ENCODE measurements around the gene TRIM41.
"Not testable (repeated sequence)": the region's sequence is repeated elsewhere in the genome, so short reads cannot be mapped to it uniquely, and the experiment has no call there.

The TRIM41 gene

DNA sequence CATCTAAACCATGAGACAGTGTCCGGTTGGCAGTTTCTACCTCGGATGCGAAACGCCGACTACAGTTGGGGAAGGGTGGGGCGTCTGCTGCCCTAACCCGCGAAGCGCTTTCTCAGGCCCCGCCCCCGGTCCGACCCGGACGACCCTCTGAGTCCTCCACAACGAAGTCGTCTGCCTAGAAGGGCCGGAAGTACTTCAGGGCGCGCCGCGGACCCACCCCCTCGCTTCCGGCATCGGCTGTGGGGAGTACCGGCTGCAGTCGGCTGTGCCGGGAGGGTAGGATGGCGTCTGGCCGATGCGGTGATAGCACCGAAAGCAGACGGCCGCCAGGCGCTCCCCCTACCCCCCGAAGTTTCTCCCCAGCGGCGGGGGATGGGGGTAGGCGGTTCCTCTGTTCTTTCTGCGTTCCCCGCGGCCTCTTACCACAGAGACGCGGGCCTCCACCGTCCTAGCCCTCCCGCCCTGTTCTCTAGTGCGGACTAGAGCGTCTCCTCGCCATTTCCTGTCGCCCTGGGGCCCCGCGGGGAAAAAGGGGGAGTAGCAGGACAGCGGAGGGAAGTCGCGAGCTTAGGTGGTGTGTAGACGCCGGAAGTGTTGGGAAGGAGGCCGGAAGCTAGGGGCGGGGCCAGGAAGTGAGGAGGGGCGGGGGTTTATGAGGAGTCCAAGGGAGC, at the start of gene TRIM41:
Gene TRIM41 (plus strand): TSS at position 224 of the 671 bp plus-strand sequence. CDS start 719 bp downstream, outside the sequence.
- DNase-seq, result peak; percentile 99

DNA sequence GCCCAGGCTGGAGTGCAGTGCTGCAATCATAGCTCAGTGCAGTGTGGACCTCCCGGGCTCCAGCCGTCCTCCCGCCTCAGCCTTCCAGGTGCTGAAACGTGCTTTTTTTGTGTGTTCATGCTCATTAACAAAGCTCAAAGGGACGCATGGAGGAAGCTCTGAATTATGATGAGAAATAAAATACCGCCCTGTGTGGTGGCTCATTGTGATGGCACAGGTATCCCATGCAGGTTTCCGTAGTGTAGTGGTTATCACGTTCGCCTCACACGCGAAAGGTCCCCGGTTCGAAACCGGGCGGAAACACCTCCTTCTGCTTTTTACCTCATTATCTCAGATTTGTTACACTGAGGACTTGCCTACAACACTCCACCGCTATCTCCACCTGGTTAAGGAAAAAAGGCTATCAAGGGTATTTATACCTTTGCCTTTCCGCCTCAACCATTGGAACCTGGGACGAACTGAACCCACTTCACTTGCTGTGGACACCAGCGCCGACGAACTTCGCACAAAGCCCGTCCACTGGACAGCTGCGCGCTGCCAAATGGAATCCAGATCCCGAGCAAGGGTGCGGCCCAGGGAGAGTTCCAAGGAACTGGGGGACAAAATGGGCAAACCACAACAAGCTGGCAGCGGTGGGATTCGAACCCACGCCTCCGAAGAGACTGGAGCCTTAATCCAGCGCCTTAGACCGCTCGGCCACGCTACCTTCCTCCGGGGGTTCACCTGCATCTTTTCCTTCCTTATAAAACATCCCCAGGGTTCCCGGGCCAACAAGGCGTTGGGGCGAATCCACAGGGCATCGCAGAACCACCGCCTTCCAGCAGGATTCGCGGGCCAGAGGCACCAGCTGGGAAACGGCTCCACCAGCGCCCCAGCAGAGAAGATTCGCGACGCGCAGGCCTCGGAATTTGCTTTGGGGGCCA, 49.4 kb upstream of the TRIM41 start:
- DNase-seq, result peak; percentile 57

DNA sequence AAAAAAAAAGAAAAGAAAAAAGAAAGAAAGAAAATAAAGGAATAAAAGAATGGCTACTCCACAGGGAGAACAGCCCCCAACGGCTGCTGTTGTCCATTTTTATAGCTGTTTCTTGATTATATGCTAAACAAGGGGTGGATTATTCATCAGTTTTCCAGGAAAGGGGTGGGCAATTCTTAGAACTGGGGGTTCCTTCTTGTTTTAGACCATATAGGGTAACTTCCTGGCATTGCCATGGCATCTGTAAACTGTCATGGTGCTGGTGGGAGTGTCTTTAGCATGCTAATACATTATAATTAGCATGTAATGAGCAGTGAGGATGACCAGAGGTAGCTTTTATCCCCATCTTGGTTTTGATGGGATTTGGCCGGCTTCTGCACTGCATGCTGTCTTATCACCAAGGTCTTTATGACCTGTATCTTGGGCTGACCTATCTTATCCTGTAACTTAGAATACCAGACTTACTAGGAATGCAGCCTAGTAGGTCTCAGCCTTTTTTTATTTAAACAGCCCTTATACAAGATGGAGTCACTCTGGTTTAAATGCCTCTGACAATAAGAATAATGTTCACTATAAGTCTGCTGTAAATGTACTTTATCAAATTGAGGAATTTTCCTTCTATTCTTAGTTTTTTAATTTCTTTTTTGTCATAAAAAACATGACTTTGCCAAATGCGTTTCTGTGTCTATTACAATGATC, 46.7 kb upstream of the TRIM41 start:
- no peak for DNase-seq

DNA sequence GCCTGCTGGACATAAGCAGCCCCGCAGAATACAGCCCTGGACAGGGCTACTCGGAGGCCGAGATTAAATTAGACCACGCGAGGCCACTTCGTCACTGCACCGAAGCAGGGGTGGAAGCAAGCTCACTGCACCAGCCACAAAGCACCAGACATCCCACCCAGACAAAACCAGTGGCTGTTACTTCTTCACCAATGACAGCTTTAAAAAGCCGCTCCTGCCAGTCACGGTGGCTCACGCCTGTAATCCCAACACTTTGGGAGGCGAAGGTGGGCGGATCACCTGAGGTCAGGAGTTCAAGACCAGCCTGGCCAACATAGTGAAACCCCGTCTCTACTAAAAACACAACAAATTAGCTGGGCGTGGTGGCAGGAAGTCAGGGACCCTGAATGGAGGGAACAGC, 45.5 kb upstream of the TRIM41 start:
- DNase-seq, result not testable (repeated sequence)

DNA sequence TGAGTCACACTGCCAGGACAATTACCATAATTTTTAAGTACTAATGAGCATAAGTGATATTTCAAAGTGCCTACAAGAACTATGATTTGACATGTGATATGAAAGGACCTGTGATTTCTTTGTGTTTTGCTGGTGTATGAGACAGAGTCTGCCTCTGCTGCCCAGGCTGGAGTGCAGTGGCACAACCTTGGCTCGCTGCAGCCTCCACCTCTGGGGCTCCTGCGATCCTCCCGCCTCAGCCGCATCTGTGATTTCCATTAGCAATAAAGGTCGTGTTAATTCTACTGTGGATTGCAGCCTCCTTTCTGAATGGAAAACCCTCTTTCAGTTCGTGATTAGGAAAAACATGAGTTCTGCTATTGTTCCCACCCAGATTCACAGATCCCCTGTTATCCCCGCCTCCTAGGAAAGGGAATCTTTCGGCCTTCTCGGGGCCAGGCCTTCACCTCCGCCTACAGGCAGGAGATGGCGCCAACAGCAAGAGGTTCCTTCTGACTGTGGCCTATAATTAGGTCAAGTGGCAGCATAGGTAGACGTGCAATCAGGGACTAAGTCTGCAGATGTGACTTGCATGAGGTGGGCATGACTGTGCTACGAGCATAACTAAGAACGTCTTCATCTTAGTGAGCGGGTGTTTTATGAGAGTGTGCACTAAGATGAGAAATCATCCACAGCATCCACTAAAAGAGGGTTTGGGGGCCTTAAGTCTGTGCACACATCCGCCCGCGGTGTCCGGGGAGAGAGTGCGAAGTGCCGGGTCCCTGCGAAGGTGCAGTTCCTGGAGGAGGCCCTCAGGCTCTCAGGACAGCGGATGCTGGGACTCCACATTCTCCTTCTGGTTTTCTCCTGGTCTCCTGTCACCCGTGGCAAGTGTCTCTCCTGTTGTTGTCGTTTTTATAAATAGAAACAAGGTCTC, 41.2 kb upstream of the TRIM41 start:
- DNase-seq, result peak; percentile 70

DNA sequence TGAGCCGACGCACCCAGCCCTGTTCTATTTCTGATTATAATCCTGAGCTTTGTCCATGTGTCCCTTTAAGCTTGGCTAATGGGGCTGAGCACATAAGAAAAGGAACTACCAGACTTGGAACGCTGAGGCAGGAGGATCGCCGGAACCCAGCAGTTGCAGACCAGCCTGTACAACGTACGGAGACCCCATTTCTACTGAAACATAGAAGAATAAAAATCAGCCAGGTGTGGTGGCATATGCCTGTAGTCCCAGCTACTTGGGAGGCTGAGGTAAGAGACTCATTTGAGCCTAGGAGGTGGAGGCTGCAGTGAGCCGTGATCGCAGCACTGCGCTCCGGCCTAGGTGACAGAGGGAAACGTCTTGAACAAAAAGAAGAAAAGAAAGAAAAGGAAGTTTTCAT, 40.4 kb upstream of the TRIM41 start:
- DNase-seq, result no peak

DNA sequence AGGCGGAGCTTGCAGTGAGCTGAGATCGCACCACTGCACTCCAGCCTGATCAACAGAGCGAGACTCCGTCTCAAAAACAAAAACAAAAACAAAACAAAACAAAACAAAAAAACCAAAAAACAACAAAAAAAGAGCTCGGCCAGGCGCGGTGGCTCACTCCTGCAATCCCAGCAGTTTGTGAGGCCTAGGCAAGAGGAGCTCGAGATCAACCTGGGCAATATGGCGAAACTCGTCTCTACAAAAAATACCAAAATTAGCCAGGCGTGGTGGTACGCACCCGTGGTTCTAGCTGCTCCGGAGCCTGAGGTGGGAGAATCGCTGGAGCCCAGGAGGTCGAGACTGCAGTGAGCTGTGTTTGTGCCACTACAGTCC, 38.2 kb upstream of the TRIM41 start:
- DNase-seq, result no peak

DNA sequence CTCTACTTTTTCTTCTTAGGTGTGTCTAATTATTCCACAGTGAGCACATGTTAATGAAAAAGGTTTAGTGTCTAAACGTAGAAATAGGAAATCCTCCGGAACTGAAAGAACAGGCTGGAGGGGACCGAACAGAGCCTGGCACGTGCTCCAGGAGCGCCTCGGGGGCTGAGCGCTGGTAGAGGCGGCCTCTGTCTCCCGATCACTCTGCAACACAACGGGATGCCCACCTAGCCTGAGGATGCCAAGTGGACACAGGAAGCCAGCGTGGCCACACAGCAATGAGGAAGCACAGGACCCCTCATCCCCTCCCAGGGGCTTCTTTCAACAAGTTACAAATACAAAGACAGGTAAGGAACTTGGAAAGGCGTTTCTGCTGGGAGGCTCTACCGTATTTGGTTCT, 37.5 kb upstream of the TRIM41 start:
- DNase-seq, result no peak

DNA sequence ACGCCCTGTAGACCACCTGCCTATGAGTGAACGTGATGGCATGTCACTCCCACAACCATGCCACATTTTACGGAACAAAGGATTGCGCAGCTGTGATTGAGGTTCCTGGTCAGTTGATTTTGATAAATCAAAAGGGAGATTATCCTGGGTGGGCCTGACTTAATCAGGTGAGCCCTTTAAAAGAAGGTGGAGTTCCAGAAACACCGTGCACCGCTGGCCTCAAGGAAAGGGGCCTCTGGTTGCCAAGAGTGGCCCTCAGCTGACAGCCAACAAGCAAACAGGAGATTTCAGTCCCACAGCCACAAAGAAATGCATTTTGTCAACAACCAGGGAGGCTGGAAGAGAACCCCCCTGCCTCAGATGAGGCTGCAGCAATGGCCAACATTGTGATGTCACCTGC, 37.1 kb upstream of the TRIM41 start:
- DNase-seq, result no peak

DNA sequence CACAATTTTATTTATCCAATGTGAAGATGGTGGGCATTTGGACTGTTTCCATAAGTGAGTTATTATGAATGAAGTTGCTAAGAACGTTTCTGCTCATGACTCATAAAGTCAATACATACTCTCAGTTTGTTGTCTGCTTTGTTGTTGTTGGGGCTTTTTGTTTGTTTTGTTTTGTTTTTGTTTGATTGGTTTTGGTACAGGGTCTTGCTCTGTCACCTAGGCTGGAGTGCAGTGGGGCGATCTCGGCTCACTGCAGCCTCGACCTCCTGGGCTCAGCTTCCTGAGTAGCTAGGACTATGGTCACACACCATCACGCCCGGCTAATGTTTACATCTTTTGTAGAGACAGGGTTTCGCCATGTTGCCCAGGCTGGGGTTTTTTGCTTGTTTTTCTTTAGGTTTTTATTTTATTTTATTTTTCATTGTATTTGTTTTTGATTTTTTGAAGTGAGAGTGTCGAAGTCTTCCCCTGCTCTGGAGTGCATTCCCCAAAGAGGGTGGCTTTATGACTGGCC, 36.0 kb upstream of the TRIM41 start:
- no peak for DNase-seq

DNA sequence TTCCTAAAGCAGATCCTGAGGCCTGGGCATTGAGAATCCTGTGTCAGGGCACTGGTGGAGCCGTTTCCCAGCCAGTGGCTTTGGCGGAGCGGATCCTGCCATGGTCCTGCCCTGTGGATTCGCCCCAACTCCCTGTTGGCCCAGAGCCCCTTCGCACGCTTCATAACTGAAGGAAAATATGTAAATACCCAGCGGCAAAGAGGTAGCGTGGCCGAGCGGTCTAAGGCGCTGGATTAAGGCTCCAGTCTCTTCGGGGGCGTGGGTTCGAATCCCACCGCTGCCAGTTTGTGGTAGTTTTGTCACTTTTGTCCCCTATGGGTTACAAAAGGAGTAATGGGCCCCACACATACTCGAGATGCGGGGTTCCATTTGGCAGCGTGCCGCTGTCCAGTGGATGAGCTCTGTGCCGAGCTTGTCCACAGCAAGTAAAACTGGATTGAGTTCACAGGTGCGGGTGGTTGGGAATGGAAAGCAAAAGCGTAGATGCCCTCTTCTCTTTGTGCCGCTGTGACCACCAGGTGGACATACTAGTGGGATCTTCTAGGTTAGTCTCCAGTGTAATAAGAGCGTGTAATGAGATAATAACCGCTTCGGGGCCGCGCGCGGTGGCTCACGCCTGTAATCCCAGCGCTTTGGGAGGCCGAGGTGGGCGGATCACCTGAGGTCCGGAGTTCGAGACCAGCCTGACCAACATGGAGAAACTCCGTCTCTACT, 35.4 kb upstream of the TRIM41 start:
- peak; percentile 84 for DNase-seq

DNA sequence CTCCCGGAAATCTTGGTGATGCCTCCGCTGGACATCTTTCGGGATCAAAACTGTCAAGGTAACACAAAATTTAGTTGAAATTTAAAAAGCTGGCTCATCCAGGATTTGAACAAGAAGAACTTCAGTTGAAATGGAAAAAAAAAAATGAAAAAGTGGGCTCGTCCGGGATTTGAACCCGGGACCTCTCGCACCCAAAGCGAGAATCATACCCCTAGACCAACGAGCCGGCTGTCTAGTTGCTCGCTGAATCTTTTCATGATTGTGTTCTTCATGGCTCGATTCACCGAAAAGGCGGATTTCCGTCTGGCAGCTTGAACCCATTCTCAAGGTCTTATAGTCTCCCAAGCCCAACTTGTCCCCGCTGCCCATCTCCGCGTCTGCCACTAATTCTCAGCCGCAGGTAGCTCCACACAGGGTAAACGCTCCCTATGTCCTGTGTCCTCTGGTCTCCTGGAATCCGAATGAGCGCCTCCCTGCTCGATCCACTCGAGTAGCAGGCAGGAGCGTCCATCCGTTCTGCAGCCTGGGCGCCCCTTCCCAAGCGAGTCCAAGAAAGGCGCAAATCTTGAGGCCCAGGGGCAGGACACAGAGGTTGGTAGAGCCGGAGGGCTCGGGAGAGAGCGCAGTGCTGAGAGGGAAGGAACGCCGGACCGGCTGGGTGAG, 34.2 kb upstream of the TRIM41 start:
- peak; percentile 75 for DNase-seq

DNA sequence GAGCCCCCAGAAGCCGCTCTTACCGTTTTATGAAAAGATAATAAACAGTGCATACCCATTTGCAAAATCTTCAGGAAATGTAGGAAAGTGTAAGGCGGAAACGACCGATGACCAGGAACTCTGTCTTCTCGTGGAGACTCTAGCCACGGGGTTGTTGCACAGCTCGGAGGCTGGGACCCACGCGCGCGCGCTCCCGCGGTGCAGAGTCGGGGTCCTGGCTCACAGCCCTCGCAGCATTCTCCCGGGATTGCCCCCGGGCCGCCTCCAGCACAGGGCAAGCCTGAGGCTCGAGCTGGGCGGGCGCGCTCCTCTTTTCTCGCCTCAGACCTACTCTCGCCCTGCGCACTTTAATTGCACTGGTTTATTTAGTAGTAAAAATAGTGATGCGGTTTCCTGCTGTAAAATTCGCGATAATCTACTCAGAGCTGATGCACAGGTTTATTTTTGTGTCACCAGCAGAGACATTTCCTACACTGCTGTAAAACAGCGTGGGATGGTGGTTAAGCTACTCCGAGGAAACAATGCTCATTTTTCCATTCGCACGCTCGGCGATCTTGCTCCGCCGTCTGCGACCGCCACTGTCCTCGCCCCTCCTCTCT, 33.6 kb upstream of the TRIM41 start:
- DNase-seq, result no peak

DNA sequence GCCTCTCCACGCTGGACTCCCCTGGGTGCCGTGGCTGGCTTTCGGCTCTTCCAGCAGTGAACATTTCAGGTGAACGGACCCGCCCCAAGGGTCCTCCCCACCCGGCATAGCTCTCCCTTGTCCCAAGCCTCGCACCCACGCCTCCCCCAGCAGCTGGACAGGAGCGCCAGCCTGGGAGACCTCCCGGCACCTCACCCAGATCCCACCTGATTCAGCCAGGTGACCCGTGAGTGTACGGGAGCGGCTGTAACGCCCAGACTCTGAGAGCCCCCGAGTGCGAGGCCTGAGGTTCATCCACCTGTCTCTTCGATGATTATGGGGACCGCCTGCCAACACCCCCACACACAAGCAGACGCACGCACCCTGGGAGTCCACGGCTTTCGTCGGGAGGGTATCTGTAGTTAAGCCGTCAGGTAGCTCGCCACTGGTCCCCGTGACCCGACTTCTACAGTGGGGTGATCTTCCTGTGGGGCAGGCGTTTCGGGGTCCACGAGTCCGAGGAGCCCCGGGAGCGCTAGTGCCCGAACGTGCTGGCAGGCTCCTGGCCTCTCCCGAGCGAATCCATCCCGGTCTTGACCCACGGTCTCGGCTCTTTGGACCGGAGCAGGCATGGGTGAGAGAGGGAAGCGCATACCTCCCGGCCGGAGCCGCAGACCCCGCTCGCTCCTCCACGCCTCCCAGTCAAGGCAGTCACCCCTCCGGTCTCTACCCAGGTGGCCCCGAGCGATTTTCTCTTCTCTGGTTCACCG, 32.9 kb upstream of the TRIM41 start:
- DNase-seq, result no peak

DNA sequence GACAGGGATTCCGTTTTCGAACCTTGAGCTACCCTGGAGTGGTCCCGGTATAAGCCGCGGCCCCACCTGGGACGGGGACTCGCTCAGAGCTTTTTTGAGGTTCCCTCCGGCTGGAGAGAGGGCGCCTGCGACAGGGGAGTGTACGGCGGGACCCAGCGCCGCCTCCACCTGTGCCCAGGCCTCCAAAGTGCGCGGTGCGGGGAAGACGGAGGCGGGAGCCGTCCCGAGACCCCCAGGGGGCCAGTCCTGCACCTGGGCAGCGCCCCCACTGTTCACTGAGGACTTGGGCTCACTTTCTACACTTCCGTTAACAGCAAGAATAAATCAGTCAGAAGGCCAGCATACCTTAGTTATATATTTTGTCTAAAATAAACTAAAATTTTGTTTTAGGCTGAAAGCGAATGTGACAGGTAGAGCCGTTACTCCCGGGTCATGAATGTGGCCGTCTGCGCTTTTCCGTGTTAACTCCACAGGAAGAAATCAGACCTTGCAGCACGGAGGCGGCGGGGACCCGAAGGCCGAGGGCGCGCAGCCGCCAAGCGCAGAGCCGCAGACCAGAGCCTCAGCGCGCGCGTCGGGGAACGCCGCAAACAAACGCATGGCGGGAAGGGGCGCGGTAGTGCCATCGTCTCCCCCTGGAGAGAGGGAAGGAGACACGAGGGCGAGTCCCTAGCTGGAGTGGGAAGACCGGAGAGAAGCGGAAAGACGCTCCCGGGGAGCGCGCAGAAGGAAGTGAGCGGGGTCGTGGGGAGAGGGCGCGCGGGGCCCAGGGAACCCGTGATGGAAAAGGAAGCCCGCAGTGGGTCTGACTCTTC, 32.2 kb upstream of the TRIM41 start:
- DNase-seq, result no peak

DNA sequence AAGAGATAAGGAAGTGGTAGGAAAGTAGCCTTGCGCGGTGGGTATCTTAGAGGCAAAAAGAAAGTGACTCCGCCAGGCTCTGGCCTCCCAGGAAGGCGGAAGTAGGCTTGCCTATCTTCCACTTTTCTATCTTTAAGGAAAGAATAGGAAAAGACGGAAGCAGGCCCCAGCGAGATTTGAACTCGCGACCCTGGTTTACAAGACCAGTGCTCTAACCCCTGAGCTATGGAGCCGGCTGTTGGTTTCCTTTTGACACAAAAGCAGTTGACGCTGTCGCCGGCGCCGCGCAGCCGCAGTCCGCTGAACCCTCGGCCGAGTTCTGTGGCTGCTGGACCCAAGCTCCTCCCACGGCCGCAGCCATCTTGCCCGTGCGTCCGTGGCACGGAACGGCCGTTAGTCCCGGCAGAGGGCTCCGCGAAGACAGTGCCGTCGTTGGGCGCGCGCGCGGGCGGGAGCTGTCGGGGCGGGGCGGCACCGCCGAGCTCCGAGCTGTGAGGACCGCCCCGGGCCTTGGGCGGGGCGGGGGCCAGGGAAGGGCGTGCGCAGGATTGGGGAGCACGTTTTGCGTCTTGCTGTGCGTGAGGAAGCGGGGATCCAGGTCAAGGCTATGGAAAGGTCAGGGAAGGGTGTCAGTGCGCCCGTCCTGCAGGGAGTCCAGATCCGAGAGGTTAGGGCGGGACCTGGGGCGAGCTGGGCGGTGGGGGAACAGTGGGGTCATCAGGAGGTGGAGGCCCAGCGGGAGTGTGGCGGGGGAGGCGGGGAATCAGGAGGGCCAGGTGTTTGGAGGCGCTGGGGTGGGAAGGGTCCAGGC, 31.4 kb upstream of the TRIM41 start:
- peak; percentile 95 for DNase-seq

DNA sequence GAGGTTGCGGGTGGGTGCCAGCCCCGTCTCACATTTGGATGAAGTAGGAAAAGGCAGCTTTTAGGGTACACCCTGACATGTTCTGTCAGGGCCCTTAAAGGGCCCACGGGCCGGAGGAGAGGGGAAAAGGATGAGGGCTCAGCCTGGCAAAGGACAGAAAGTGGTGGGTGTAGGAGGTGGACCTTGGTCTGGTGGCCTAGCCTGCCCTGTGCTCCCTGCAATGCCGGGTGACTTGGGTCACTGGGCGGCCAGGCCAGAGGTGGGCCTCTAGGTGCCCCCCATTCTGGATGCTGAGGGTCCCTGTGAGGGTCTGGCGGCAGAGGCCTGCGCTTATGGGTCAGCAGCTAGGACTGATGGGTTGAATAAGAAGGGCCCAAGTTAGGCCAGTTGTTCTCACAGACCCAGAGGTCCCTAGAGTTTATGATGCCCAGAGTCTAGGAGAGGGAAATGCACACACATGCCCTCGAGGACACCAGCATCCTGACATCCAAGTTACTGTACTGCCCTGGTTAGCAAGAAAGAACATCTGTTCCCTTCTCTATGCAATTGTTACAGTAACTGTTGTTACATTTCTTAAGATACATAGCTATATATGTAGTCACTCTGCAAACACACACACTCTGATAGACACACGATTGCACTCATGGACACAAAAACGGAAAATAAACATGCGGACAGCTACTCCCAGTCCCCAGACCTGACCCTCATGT, 30.6 kb upstream of the TRIM41 start:
- DNase-seq, result no peak

Data from fibroblast of upper back skin (primary cell).